ENCODE data around the gene FBLN1. TPM values are rescaled to one million over a fixed set of nuclear protein-coding genes. Genes with fewer than 3 reads are reported as not detected.

FBLN1 gene
- total and polyA plus RNA-seq, 2 of the 8 experiments (the other 6 are each of a cell fraction or from before 2014, with no cell fraction given) = 159 to 168 TPM

GRCh38 chr22:45478108-45478771 lies 24.4 kb upstream of the FBLN1 start:
- no peaks in the 10 kb centered on the region for H4K20me1 ChIP-seq (replicated peaks in 1 of 2; ENCODE audit: control insufficient read depth in 1 of 2, insufficient read depth in 2 of 2, low read length in 2 of 2)
- H4K8ac ChIP-seq (ENCODE audit: extremely low read depth, insufficient read depth, low read length) = no peak overlapping the region
- H3K79me1 ChIP-seq (ENCODE audit: low read depth, low read length) = peaks cover 3% of the 10 kb centered on the region; the same call in 1 of the 2 replicates
- WGBS, 2 experiments (ENCODE audit: extremely low coverage in 1 of 2, insufficient coverage in 1 of 2, insufficient read length in 1 of 2, insufficient replicate concordance in 2 of 2, low coverage in 1 of 2, low lambda C conversion rate in 2 of 2, missing lambda C conversion rate in 1 of 2) = 93% methylated on average over 11 of the region's 11 CpGs; no CpG with 5 or more reads in 1 of the 2 experiments
- H3K14ac ChIP-seq (ENCODE audit: insufficient read length) = no peak overlapping the region
- FAIRE-seq (no peak), DNase-seq (ENCODE audit: low read depth in 1 of 2, low spot score in 2 of 2) (no peak)
- TF ChIP-seq RFX5 (IDR thresholded peaks at IDR 0.05; ENCODE audit: borderline replicate concordance, low read depth, low read length) (no peak), EZH2 (IDR thresholded peaks at IDR 0.05; ENCODE audit: low read depth, low read length, severe bottlenecking) (no peak), BRCA1 (IDR thresholded peaks at IDR 0.05; ENCODE audit: low read depth, low read length) (no peak)
- no peak overlapping the region for H3K27ac ChIP-seq (ENCODE audit: low read depth, low read length)
- H3K23me2 ChIP-seq (ENCODE audit: low read depth, low read length) = no peaks in the 10 kb centered on the region
- no peaks in the 10 kb centered on the region for H3K79me2 ChIP-seq (ENCODE audit: control insufficient read depth in 1 of 2, insufficient read depth in 2 of 2, low read length in 2 of 2)
- no peak overlapping the region for H3K56ac ChIP-seq (replicated peaks; ENCODE audit: insufficient read length, low read depth, low read length)
- H2BK5ac ChIP-seq (ENCODE audit: low read depth, low read length) = no peak overlapping the region
- no peak overlapping the region for H3K18ac ChIP-seq (ENCODE audit: extremely low read depth, low read length)
- ChIA-PET CTCF (ENCODE audit: partially characterized antibody) (interaction anchor here (1.7 to 1.8 kb wide), 2 partner anchors 17 to 76 kb away, joined by 6 read pairs; no protein-coding TSS in a partner anchor), POLR2A (ENCODE audit: partially characterized antibody) (interaction anchor here (0.6 to 1.0 kb wide), 2 partner anchors 25 to 64 kb away, joined by 3 read pairs; partner anchors contain the start of gene FBLN1)
- H3K9me3 ChIP-seq (ENCODE audit: insufficient read depth in 2 of 2, low read depth in 1 of 2, low read length in 1 of 2) = 0 out of 4 replicates have a peak, but pooled peaks cover under 1 to 2% of the 10 kb centered on the region in 2 experiments
- H2AFZ ChIP-seq (ENCODE audit: low read length) = no peak overlapping the region
- no peak overlapping the region for H3K4me3 ChIP-seq (ENCODE audit: extremely low read depth in 1 of 4, insufficient read depth in 2 of 4, low read depth in 3 of 4, low read length in 4 of 4)
- no peak overlapping the region for H3K4me2 ChIP-seq (ENCODE audit: insufficient read depth in 1 of 2, low read depth in 2 of 2, low read length in 2 of 2)
- no peak overlapping the region for H2BK20ac ChIP-seq (ENCODE audit: low read length)
- H2BK15ac ChIP-seq (ENCODE audit: low read length) = no peak overlapping the region
- H4K91ac ChIP-seq (replicated peaks; ENCODE audit: insufficient read length, low read length) = no peak overlapping the region
- no peak overlapping the region for H2BK120ac ChIP-seq (replicated peaks; ENCODE audit: low read depth, low read length)
- no peak overlapping the region for H3K23ac ChIP-seq (ENCODE audit: insufficient read length)
- H2BK12ac ChIP-seq (ENCODE audit: low read depth, low read length) = no peak overlapping the region
- H3K4ac ChIP-seq (replicated peaks; ENCODE audit: insufficient read length, low read depth, low read length) = no peak overlapping the region
- H4K5ac ChIP-seq (ENCODE audit: insufficient read length, low read depth, low read length) = no peak overlapping the region
- H3K27me3 ChIP-seq (replicated peaks in 1 of 4; ENCODE audit: control insufficient read depth in 3 of 4, extremely low read depth in 1 of 4, insufficient read depth in 3 of 4, low read length in 3 of 4) = no peaks in the 10 kb centered on the region
- no peak overlapping the region for H3K9ac ChIP-seq (replicated peaks in 1 of 4; ENCODE audit: extremely low read depth in 1 of 4, low read depth in 3 of 4, low read length in 3 of 4)
- H3K36me3 ChIP-seq (ENCODE audit: control insufficient read depth in 2 of 4, insufficient read depth in 4 of 4, low read length in 3 of 4) = no peaks in the 10 kb centered on the region
- H3K4me1 ChIP-seq (replicated peaks in 1 of 4; ENCODE audit: control insufficient read depth in 3 of 4, insufficient read depth in 4 of 4, low read length in 3 of 4) = peaks cover 0 to 2% (median 0%) of the 10 kb centered on the region in 4 experiments; a peak in 1 of 7 replicates
- H2AK5ac ChIP-seq (ENCODE audit: low read depth, low read length) = no peak overlapping the region

All from H1 (cell line).